GM21360 (cell line): ENCODE measurements around the gene CYP27A1.
"Not testable (repeated sequence)": the region's sequence is repeated elsewhere in the genome, so short reads cannot be mapped to it uniquely, and the experiment has no call there.

ENCODE experiments used
- ATAC-seq: cut with Tn5 transposase; IDR thresholded peaks from one replicate; pipeline ENCODE4 v1.9.1; 2021; ENCODE audit warnings: mild to moderate bottlenecking, moderate library complexity; ENCODE audit not compliant: unreplicated experiment

Gene CYP27A1

GRCh38 chr2:218772759-218773158, 9.2 kb upstream of the CYP27A1 start:
- not testable (repeated sequence) for ATAC-seq

- no peak for ATAC-seq
Observed at GRCh38 chr2:218773881-218774280, 8.1 kb upstream of the CYP27A1 start.

GRCh38 chr2:218776488-218776887, 5.5 kb upstream of the CYP27A1 start:
- no peak for ATAC-seq

GRCh38 chr2:218777276-218777990, 4.5 kb upstream of the CYP27A1 start:
- ATAC-seq, result no peak

GRCh38 chr2:218780046-218780445, 1.9 kb upstream of the CYP27A1 start:
- no peak for ATAC-seq

GRCh38 chr2:218780851-218781690, 876 bp upstream of the CYP27A1 start:
- no peak for ATAC-seq

- ATAC-seq, result no peak
Observed at GRCh38 chr2:218782528-218782844, 539 bp downstream of the CYP27A1 start.

- ATAC-seq, result no peak
Observed at GRCh38 chr2:218783688-218784087, 1.7 kb downstream of the CYP27A1 start.

GRCh38 chr2:218785103-218785502, 3.2 kb downstream of the CYP27A1 start:
- ATAC-seq, result no peak

- no peak for ATAC-seq
Observed at GRCh38 chr2:218786133-218786532, 4.2 kb downstream of the CYP27A1 start.

GRCh38 chr2:218788529-218789255, 6.7 kb downstream of the CYP27A1 start:
- ATAC-seq, result no peak

- ATAC-seq, result no peak
Observed at GRCh38 chr2:218792433-218792832, 10.5 kb downstream of the CYP27A1 start.

GRCh38 chr2:218796691-218797090, 14.7 kb downstream of the CYP27A1 start:
- no peak for ATAC-seq

- no peak for ATAC-seq
Observed at GRCh38 chr2:218798767-218799504, 17.0 kb downstream of the CYP27A1 start.

GRCh38 chr2:218799990-218800389, 18.0 kb downstream of the CYP27A1 start:
- ATAC-seq, result no peak

- no peak for ATAC-seq
Observed at GRCh38 chr2:218802386-218802994, 20.5 kb downstream of the CYP27A1 start.

GRCh38 chr2:218804817-218805216, 22.9 kb downstream of the CYP27A1 start:
- no peak for ATAC-seq

- no peak for ATAC-seq
Observed at GRCh38 chr2:218805627-218806026, 23.7 kb downstream of the CYP27A1 start.

- ATAC-seq, result no peak
Observed at GRCh38 chr2:218806346-218806978, 24.5 kb downstream of the CYP27A1 start.

GRCh38 chr2:218807626-218808025, 25.7 kb downstream of the CYP27A1 start:
- ATAC-seq, result no peak
